Measurements from ENCODE around the gene RFFL. TPM values are rescaled to one million over a fixed set of nuclear protein-coding genes. Genes with fewer than 3 reads are reported as not detected.

RFFL gene
- total RNA-seq, 1 donor from 2014 or later = 27.6 TPM

GRCh38 chr17:35080536-35080935 is 17.0 kb upstream of the RFFL start:
- no peak for TF ChIP-seq CTCF (IDR thresholded peaks at IDR 0.05)
- Histone ChIP-seq H3K4me3 (no peak overlapping the region), H3K4me1 (peaks cover 10% of the 10 kb centered on the region), H3K27ac (no peak overlapping the region), H3K27me3 (ENCODE audit: low read depth) (no peaks in the 10 kb centered on the region), H3K36me3 (no peaks in the 10 kb centered on the region), H3K9me3 (no peaks in the 10 kb centered on the region)
- DNase-seq (no peak), ATAC-seq (no peak)
- intact Hi-C loops (cut with DNase I) = no loop called here

GRCh38 chr17:35079547-35080423 is 16.3 kb upstream of the RFFL start:
- Histone ChIP-seq H3K9me3 (no peaks in the 10 kb centered on the region), H3K27ac (no peak overlapping the region), H3K4me1 (peaks cover 17% of the 10 kb centered on the region), H3K27me3 (ENCODE audit: low read depth) (no peaks in the 10 kb centered on the region), H3K36me3 (no peaks in the 10 kb centered on the region), H3K4me3 (no peak overlapping the region)
- intact Hi-C loops (cut with DNase I) = no loop called here
- ATAC-seq (no peak), DNase-seq (no peak)
- no peak for TF ChIP-seq CTCF (IDR thresholded peaks at IDR 0.05)

- no peak for DNase-seq
- intact Hi-C loops (cut with DNase I) = no loop called here
- H3K4me3 ChIP-seq = no peak overlapping the region
- H3K27ac ChIP-seq = no peak overlapping the region
- no peak for TF ChIP-seq CTCF (IDR thresholded peaks at IDR 0.05)
- H3K9me3 ChIP-seq = no peaks in the 10 kb centered on the region
- no peaks in the 10 kb centered on the region for H3K27me3 ChIP-seq (ENCODE audit: low read depth)
- ATAC-seq = no peak
- H3K36me3 ChIP-seq = no peaks in the 10 kb centered on the region
- H3K4me1 ChIP-seq = peaks cover 11% of the 10 kb centered on the region
These were observed 13.4 kb upstream of the RFFL start for GRCh38 chr17:35076874-35077273.

- intact Hi-C loops (cut with DNase I) = no loop called here
- H3K36me3 ChIP-seq = no peaks in the 10 kb centered on the region
- H3K9me3 ChIP-seq = no peaks in the 10 kb centered on the region
- no peak overlapping the region for H3K4me3 ChIP-seq
- H3K27me3 ChIP-seq (ENCODE audit: low read depth) = no peaks in the 10 kb centered on the region
- H3K27ac ChIP-seq = no peak overlapping the region
- no peak for ATAC-seq
- DNase-seq = no peak
- TF ChIP-seq CTCF (IDR thresholded peaks at IDR 0.05) = no peak
- peaks cover 11% of the 10 kb centered on the region for H3K4me1 ChIP-seq
These were observed 11.5 kb upstream of the RFFL start for GRCh38 chr17:35074711-35075707.

- H3K27me3 ChIP-seq (ENCODE audit: low read depth) = no peaks in the 10 kb centered on the region
- DNase-seq = no peak
- H3K36me3 ChIP-seq = no peaks in the 10 kb centered on the region
- peaks cover 20% of the 10 kb centered on the region for H3K4me1 ChIP-seq
- no peak for ATAC-seq
- no peak for TF ChIP-seq CTCF (IDR thresholded peaks at IDR 0.05)
- no peak overlapping the region for H3K27ac ChIP-seq
- intact Hi-C loops (cut with DNase I) = no loop called here
- no peaks in the 10 kb centered on the region for H3K9me3 ChIP-seq
- no peak overlapping the region for H3K4me3 ChIP-seq
These were observed 10.6 kb upstream of the RFFL start for GRCh38 chr17:35073991-35074627.

Measured in lower lobe of right lung (tissue), 2 donors.